ENCODE measurements around the gene PRAF2.

PRAF2 gene

GRCh38 chrX:49073601-49074575 is at the start of gene PRAF2:
Gene PRAF2, minus strand, starts transcription at chrX:49074002. Its CDS starts 15 bp downstream, at chrX:49073987.
- no peak for FAIRE-seq

DNA sequence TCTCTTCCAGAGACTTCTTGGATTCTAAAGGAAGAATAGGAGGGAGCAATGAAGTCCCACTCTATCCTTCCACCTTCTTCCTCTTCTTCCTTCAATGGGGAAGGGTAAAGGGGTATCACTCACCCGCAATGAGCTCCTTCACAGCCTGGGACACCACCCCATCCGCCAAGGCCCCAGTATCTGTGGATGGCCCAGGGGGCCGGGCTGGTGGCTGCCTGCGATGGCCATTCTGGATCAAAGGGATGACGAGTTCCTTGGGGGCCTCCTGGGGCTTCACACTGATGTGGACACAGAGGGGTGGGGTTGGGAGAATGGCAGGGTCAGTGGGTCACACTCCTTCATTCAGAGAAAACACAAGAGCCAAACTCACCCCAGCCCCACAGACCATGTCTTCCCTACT is 48.7 kb upstream of the PRAF2 start:
- no peak for FAIRE-seq

DNA sequence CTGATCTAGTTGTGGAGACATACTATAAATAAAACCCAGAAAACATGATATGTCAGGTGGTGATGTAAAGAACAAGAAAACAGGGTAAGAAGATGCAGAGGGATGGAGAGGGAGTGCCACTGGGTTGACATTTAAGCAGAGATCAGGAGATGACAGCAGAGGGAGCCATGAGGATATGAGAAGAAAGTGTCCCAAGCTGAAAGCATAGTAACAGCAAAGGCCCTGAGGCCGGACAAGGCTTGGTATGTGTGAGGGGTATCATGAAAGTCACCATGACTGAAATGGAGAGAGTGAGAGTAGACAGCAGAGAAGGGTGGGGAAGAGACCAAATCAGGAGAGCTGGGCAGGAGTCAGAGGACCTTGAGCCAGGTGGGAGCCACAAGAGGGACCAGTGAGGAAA is 46.3 kb upstream of the PRAF2 start:
- no peak for FAIRE-seq

GRCh38 chrX:49117581-49117980 is 43.8 kb upstream of the PRAF2 start:
- no peak for FAIRE-seq

DNA sequence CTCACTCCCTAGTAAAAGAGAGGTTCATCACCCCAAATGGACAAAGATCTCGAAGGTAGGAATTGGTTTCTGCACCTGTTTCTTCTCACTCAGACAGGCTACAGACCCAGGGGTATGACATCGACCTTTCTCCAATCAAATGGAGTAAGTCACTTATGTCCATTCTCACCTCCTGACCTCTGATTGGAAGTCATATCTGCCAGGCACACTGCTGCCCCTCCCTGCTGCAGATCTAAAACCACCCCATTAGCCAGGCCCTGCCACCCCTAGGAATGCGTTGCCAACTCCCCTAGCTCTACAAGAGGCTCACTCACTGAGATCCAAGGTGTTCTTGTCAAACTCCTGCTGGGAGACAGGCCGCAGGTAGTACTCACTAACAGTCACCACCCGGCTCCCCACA is 42.9 kb upstream of the PRAF2 start:
- no peak for FAIRE-seq

GRCh38 chrX:49116076-49116475 is 42.3 kb upstream of the PRAF2 start:
- no peak for FAIRE-seq

GRCh38 chrX:49111791-49112190 is 38.0 kb upstream of the PRAF2 start:
- FAIRE-seq = no peak

DNA sequence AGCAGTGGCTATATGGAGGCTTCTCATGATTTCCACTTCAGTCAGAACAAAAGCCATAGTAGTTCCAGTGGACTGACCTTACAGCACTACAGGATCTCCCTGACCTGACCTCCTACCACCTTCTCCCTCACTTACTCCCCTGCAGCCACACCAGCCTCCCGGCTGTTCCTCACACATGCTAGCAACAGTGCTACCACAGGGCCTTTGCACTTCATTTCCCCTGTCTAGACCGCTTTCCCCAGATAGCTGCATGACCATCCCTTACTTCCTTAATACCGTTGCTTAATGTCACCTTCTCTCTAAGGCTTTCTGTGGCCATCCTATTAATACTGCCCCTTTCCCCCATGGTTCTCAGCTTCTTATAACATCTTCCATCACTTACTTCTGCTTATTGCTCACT is 36.6 kb upstream of the PRAF2 start:
- no peak for FAIRE-seq

DNA sequence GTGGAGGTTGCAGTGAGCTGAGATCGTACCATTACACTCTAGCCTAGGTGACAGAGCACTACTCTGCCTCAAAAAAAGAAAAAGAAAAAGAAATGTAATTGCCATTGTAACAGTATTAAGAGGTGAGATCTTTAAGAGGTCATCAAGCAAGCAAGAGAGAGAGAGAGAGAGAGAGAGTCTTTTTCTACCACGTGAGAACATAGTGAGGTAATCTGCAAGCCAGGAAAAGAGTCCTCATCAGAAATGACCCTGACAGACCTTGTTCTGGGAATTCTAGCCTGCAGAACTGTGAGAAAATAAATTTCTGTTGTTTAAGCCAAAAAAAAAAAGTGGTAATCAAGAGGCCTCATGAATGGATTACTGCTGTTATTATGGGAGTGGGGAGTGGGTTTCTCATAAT is 34.8 kb upstream of the PRAF2 start:
- no peak for FAIRE-seq

- no peak for FAIRE-seq
Observed at GRCh38 chrX:49106930-49107329, 33.1 kb upstream of the PRAF2 start.

DNA sequence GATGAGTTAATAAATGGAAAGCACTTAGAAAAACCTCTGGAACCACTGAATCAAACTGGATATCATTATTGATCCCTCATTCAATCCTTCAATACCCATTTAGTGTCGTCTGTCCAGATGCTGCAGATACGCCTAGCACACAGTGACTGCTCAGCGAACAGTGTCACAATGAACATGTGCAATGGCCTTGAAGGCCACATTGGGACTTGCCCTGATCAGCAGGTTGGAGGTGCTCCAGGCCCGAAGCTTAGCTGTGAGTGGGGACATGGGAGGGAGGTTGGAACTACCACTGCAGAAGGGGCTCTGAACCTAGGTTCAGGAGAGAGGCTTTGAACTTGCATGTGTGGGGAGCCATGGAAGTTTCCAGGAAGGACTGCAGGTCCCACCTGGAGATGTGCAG is 32.5 kb upstream of the PRAF2 start:
- FAIRE-seq = no peak

DNA sequence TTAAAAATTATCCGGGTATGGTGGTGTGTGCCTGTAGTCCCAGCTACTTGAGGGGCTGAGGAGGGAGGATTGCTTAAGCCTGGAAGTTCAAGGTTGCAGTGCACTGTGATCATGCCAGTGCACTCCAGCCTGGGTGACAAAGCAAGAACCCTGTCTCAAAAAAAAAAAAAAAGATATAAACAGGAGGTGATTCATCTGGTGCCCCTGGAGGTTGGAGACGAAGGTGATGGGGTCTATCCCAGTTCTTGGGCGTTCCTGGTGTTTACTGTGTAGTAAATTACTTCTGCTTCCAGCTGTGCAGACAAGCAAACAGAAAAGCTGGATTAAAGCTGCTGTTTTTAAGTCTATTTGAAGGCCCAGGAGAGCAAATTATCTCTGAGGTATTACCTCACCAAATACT is 29.8 kb upstream of the PRAF2 start:
- FAIRE-seq = no peak

DNA sequence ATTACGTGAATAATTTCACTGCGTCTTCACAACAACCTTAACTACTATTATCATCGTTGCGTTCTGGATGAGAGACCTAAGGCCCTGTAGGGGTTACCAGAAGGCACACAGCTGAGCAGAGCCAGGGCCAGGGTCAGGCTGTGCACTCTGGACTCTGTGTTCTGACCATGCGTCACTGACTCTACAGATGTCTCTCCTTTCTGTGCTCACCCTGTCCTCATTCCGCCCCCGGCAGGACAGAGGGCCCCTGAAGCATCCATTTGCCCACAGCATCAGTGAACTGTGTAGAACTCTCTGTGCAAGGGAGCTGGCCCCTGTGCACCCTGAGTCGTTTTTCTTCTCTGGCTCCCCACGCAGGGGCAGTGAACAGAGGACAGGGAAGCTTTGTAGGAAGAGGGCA is 28.4 kb upstream of the PRAF2 start:
- no peak for FAIRE-seq

- FAIRE-seq = no peak
Observed at GRCh38 chrX:49101629-49101984, 27.8 kb upstream of the PRAF2 start.

DNA sequence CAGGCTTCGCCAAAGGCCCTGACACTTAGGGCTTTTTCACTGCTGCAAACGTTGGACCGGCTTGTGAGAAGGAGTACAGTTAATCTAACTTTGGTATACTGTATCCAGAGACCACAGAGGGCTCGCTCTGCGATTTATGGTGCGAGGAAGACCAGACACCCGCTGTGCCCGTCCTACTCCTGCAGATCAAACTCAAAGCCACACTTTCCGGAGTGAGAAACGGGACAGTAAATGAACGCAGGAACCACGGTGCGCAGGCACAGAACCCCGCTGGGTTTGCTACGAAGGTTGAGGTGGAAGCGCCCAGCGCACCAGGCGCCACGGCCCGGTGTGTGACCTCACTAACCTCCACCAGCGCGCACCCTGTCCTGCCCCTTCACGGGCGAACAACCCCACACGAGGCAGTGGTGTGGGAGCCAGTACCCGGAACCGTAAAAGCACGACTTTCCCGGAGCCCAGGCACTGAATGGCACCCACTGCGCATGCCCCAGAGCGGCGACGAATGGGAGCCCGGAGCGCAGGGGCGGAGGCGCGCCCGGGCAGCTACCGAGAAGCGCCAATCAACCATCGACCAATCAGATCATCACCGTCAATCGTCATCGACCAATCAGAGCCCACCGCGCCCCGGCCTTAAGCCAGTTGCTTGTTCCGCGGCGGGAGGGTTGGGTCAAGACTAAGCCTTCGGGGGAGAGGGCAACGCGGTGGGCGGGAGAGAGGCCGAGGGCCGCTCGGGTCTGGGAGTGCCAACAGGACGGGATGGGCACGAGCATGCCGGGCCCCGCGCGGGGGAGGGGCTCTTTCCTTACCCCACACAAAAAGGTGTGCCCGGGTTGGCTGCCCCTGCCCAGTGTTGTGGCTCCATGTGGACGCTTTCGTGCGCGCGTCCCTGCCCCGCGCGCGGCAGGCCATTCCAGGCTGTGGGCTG is 27.2 kb upstream of the PRAF2 start:
- FAIRE-seq = peak; percentile 29

DNA sequence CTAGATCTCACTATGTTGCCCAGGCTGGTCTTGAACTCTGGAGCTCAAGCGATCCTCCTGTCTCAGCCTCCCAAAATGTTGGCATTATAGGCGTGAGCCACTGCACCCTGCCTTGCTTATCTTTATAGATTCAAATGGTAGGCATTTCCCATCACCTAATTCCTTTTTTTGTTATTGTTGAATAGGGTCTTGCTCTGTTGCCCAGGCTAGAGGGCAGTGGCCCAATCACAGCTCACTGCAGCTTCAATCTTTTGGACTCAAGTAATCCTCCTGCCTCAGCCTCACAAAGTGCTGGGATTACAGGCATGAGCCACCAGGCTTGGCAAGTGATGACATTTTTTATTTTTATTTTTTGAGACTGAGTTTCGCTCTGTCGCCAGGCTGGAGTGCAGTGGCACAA is 22.6 kb upstream of the PRAF2 start:
- FAIRE-seq = no peak

- no peak for FAIRE-seq
Observed at GRCh38 chrX:49089553-49089952, 15.8 kb upstream of the PRAF2 start.

- no peak for FAIRE-seq
Observed at GRCh38 chrX:49082271-49082871, 8.6 kb upstream of the PRAF2 start.

GRCh38 chrX:49079489-49080428 is 6.0 kb upstream of the PRAF2 start, which contains the start of gene WDR45:
Gene WDR45, minus strand, starts transcription at chrX:49079887. Its CDS starts 1,792 bp downstream, at chrX:49078095.
- no peak for FAIRE-seq

GRCh38 chrX:49077941-49078340 is 4.1 kb upstream of the PRAF2 start:
- no peak for FAIRE-seq

- no peak for FAIRE-seq
Observed at GRCh38 chrX:49075347-49075746, 1.5 kb upstream of the PRAF2 start.

GRCh38 chrX:49072712-49073095 is 1.1 kb downstream of the PRAF2 start:
- no peak for FAIRE-seq

All from TTC549 (cell line).